A549 (cell line): Measurements from ENCODE around the gene IP6K3.

Source experiments
- CEBPB ChIP-seq, 2 experiments: fragments of >200 bp in 1 of 2; sonication (Bioruptor Twin) in 1 of 2; formaldehyde crosslinking in 1 of 2; IDR thresholded peaks; 2 replicates each; pipeline ENCODE4 v1.6.1; 2012 to 2016
- HOXB5 ChIP-seq: fragments of 250-450 bp; sonication (Bioruptor Pico); IDR thresholded peaks from 2 replicates; pipeline ENCODE4 v1.5.0; 2020; ENCODE audit warnings: mild to moderate bottlenecking, moderate library complexity
- MAZ ChIP-seq: fragments of 150-350 bp; IDR thresholded peaks from 2 replicates; pipeline ENCODE4 v1.6.1; 2014; ENCODE audit warnings: antibody characterized with exemption, low read depth, low read length, borderline replicate concordance
- POLR2A ChIP-seq: IDR thresholded peaks from 2 replicates; pipeline ENCODE4 v1.6.1; 2012; ENCODE audit warnings: mild to moderate bottlenecking, low read length
- SMC3 ChIP-seq: fragments of >200 bp; sonication (Bioruptor Twin); formaldehyde crosslinking; IDR thresholded peaks from 3 replicates; pipeline ENCODE4 v1.6.1; 2018; ENCODE audit warnings: inconsistent platforms
- TF ChIP-seq, protein P1 (sequence below): fragments of >200 bp; sonication (Bioruptor Twin); formaldehyde crosslinking; IDR thresholded peaks from 3 replicates; pipeline ENCODE4 v1.5.1; 2016
- TF ChIP-seq, protein P2 (sequence below): IDR thresholded peaks from 2 replicates; pipeline ENCODE4 v1.6.1; 2012
- TF ChIP-seq, protein P3 (sequence below): fragments of 450-650 bp; IDR thresholded peaks from 2 replicates; pipeline ENCODE4 v1.6.1; 2014; ENCODE audit warnings: antibody characterized with exemption

DNA sequence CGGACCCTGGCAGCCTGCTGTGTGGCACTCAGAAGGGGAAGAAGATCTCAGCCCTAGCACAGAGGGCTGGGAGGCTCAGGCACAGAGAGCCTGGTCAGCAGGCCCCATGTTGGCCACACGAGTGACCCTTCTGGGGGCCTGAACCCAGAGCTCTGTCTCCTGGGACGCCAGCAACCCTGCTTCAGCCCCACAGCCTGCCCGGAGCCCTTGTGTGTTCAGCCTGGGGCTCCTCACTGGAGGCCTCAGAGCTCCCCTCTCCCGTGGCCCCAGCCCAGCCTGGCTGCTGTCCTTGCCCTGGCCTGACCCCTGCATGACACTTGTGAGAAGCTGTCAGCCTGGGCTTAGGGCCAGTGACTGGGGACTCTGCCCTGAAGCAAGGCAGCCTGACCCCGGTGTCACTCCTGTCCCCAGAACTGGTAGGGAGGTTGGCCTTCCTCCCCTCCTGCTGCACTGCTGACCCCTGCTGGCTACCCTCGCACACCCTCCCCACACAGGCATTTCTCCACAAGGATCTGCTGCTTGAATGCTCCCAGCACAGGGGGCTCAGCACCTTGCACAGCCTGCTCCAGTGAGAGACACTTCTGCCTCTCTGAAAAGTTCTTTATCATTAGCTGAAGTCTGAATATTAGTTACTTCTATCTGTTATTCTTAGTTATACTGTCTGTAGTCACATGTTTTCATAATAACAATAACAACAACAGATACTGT, 15.4 kb upstream of the IP6K3 start:
- TF ChIP-seq POLR2A, result no peak
- TF ChIP-seq CEBPB (IDR thresholded peaks at IDR 0.05), result no peak
- TF ChIP-seq, protein P1, sequence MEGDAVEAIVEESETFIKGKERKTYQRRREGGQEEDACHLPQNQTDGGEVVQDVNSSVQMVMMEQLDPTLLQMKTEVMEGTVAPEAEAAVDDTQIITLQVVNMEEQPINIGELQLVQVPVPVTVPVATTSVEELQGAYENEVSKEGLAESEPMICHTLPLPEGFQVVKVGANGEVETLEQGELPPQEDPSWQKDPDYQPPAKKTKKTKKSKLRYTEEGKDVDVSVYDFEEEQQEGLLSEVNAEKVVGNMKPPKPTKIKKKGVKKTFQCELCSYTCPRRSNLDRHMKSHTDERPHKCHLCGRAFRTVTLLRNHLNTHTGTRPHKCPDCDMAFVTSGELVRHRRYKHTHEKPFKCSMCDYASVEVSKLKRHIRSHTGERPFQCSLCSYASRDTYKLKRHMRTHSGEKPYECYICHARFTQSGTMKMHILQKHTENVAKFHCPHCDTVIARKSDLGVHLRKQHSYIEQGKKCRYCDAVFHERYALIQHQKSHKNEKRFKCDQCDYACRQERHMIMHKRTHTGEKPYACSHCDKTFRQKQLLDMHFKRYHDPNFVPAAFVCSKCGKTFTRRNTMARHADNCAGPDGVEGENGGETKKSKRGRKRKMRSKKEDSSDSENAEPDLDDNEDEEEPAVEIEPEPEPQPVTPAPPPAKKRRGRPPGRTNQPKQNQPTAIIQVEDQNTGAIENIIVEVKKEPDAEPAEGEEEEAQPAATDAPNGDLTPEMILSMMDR, result peak; percentile 64
- no peak for TF ChIP-seq MAZ
- TF ChIP-seq SMC3, result peak; percentile 69
- TF ChIP-seq, protein P2, sequence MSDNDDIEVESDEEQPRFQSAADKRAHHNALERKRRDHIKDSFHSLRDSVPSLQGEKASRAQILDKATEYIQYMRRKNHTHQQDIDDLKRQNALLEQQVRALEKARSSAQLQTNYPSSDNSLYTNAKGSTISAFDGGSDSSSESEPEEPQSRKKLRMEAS, result no peak
- no peak for TF ChIP-seq HOXB5 (CRISPR knock-in tag)
- TF ChIP-seq, protein P3, sequence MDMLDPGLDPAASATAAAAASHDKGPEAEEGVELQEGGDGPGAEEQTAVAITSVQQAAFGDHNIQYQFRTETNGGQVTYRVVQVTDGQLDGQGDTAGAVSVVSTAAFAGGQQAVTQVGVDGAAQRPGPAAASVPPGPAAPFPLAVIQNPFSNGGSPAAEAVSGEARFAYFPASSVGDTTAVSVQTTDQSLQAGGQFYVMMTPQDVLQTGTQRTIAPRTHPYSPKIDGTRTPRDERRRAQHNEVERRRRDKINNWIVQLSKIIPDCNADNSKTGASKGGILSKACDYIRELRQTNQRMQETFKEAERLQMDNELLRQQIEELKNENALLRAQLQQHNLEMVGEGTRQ, result no peak
